Spinal cord (tissue), 10 donors: ENCODE results near the gene HSH2D. TPM values are rescaled to one million over a fixed set of nuclear protein-coding genes. Genes with fewer than 3 reads are reported as not detected.

Experiments
- DNase-seq, 6 donors: peaks; one replicate each; pipeline versions ENCODE4 v3.0.0 to v3.0.0-alpha.2; 2013 to 2015; ENCODE audit warnings: low spot score in 6 of 6, low read depth in 4 of 6
- H3K27ac ChIP-seq: one replicate; pipeline ENCODE4 v1.5.1; 2013; ENCODE audit warnings: low read depth, low read length, control low read depth
- H3K27me3 ChIP-seq: one replicate; pipeline ENCODE4 v1.6.1; 2013; ENCODE audit warnings: low read length; ENCODE audit not compliant: control insufficient read depth, insufficient read depth
- H3K36me3 ChIP-seq: one replicate; pipeline ENCODE4 v1.6.1; 2013; ENCODE audit warnings: low read length; ENCODE audit not compliant: control insufficient read depth, insufficient read depth
- H3K4me1 ChIP-seq: one replicate; pipeline ENCODE4 v1.6.1; 2013; ENCODE audit warnings: low read length; ENCODE audit not compliant: control insufficient read depth, insufficient read depth
- H3K4me3 ChIP-seq: one replicate; pipeline ENCODE4 v1.5.1; 2013; ENCODE audit warnings: low read depth, low read length, control low read depth
- H3K9me3 ChIP-seq: one replicate; pipeline ENCODE4 v1.6.1; 2013; ENCODE audit warnings: low read length; ENCODE audit not compliant: control insufficient read depth, insufficient read depth
- WGBS: methylation state at CpG from one replicate; pipeline ENCODE4 v1.1.5; 2013; ENCODE audit warnings: missing lambda C conversion rate; ENCODE audit not compliant: insufficient coverage; 5-methylcytosine and 5-hydroxymethylcytosine counted together
- polyA plus RNA-seq, 2 donors: library from polyadenylated mRNA; unstranded; fragments of 120-200 nt; gene quantifications; one replicate each; pipeline ENCODE4 v1.2.1, GENCODE V29; 2013; ENCODE audit not compliant: insufficient read length in 2 of 2
- total RNA-seq, 2 donors: library from RNA; depleted of rRNA in 1 of 2; stranded (reverse); fragments of 120-200 nt in 1 of 2; fragments of >200 nt in 1 of 2; gene quantifications; one replicate each; pipeline versions ENCODE4 v1.2.3 to v1.2.4, GENCODE V29; 2013 to 2014
- donor health status: healthy.

Gene HSH2D
- total and polyA plus RNA-seq, 4 donors = 0.11 to 0.79 (median 0.34) TPM

- H3K4me3 ChIP-seq = peak overlapping the region; percentile 78
- 1% methylated on average over 18 of the region's 18 CpGs for WGBS
- peaks cover 23% of the 10 kb centered on the region for H3K4me1 ChIP-seq
- no peak for DNase-seq
- H3K27ac ChIP-seq = no peak overlapping the region
- no peaks in the 10 kb centered on the region for H3K9me3 ChIP-seq
- H3K27me3 ChIP-seq = no peaks in the 10 kb centered on the region
- peaks cover 47% of the 10 kb centered on the region for H3K36me3 ChIP-seq
Observed at GRCh38 chr19:16198370-16198651, 54.8 kb downstream of the HSH2D start.

- Histone ChIP-seq H3K9me3 (no peaks in the 10 kb centered on the region), H3K4me3 (no peak overlapping the region), H3K27me3 (no peaks in the 10 kb centered on the region), H3K27ac (no peak overlapping the region), H3K4me1 (peaks cover 23% of the 10 kb centered on the region), H3K36me3 (peaks cover 49% of the 10 kb centered on the region)
- 93% methylated on average over 6 of the region's 9 CpGs for WGBS
- no peak for DNase-seq
Observed at GRCh38 chr19:16199275-16199932, 55.9 kb downstream of the HSH2D start.

DNA sequence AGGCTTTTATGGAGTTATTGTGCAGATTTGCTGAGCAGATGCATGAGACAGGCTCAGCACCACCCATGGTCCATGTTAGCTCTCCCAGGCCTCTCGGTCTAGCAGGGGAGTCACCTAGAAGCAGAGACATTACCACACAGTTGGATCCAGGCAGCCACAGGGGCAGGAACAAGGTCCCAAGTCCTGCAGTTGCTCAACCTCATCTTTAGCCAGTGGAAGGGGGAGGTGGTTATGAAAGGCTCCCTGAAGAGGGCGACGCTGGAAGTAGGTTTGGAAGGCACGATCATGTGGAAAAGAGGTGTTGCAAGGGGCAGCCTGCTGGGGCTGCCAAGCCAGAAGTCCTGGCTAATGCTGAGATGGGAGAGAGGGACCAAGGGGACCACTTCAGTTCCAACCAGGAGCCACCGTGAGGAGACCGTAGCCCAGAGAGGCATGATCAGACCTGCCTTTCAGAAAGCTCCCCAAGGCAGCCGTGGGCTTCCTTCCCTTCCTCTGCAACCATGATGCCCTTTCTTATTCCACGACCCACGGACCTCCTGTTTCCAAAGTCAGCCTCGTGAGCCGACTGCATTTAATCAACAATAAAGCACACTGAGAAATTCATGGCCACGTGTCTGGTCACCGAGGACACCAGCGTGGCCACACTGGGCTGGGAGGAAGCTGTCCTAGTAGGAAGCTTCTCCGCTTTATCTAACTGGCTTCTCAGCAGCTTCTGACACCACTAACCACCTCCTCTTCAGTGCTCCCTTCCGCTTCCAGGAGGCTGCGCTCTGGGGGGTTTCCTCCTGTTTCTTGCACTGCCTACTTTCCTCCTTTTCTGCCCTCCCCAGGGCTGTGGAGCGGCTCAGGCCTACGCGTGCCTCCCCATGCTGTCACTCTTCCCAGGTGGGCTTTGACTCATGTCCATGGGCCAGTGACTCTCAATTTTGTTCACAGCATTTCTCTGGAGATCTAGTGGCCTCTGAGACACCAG lies 56.8 kb downstream of the HSH2D start:
- no peak for DNase-seq
- peaks cover 53% of the 10 kb centered on the region for H3K36me3 ChIP-seq
- H3K9me3 ChIP-seq = no peaks in the 10 kb centered on the region
- peaks cover 23% of the 10 kb centered on the region for H3K4me1 ChIP-seq
- H3K27ac ChIP-seq = no peak overlapping the region
- no peaks in the 10 kb centered on the region for H3K27me3 ChIP-seq
- H3K4me3 ChIP-seq = no peak overlapping the region
- 88% methylated on average over 20 of the region's 20 CpGs for WGBS

DNA sequence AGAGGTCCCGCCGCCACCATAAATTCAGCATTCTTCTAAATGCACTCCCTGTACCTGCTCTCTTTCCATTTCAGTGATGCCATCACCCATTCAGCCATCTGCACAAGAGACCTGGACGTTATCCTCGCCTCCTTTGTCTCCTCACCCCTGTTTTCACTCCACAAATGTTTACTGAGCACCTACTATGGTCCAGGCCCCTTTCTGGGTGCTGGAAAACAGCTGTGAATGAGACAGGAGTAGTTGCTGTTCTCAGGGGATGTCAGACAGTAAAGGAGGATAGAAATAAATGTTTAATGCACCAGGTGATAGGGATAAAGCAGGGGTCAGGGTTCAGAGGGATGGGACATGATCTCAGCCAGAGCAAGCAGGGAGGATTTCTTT lies 57.5 kb downstream of the HSH2D start:
- no peak for DNase-seq
- H3K4me3 ChIP-seq = no peak overlapping the region
- no peaks in the 10 kb centered on the region for H3K27me3 ChIP-seq
- no peak overlapping the region for H3K27ac ChIP-seq
- WGBS = 100% methylated on average over 2 of the region's 4 CpGs
- H3K4me1 ChIP-seq = peaks cover 26% of the 10 kb centered on the region
- no peaks in the 10 kb centered on the region for H3K9me3 ChIP-seq
- H3K36me3 ChIP-seq = peaks cover 60% of the 10 kb centered on the region

DNA sequence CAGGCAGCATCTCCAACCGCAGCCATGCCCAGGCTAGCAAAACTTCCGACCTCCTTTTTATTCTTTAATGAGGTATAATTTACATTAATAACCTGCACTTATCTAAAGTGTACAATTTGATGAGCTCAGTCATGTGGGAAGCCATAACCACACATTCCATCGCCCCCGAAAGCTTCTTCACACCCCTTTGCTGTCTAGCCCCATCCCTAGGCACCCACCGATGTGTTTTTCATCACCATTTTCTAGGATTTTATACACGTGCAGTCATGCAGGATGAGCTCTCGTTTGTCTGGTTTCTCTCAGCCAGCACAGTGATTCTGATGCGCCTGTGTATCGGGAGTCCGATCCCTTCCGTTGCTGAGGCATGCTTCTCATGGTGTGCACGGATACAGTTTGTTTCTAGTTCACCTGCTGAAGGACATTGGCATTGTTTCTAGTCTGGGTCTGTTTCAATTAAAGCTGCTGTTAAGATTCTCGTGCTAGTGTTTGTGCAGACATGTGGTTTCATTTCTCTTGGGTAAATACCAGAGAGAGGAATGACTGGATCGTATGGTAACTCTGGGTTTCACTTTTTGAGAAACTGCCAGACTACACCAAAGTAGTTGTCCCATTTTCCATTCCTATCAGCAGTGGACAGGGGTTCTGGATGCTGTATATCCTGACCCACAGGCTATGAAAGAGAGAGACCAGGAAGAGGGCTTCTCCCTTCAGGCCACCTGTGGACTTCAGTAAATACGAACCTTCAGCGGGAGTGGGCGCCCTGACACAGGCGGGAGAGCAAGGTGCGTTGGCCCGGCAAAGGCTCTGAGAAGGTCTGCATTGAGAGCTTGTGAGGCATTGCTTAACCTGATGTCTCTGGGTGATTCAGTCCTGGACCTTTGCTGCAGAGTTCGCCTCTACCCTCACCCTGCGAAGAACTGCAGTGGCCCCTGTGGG lies 59.1 kb downstream of the HSH2D start:
- Histone ChIP-seq H3K27ac (no peak overlapping the region), H3K9me3 (no peaks in the 10 kb centered on the region), H3K27me3 (no peaks in the 10 kb centered on the region), H3K36me3 (peaks cover 76% of the 10 kb centered on the region), H3K4me3 (no peak overlapping the region), H3K4me1 (peaks cover 23% of the 10 kb centered on the region)
- WGBS = 88% methylated on average over 16 of the region's 22 CpGs
- no peak for DNase-seq

DNA sequence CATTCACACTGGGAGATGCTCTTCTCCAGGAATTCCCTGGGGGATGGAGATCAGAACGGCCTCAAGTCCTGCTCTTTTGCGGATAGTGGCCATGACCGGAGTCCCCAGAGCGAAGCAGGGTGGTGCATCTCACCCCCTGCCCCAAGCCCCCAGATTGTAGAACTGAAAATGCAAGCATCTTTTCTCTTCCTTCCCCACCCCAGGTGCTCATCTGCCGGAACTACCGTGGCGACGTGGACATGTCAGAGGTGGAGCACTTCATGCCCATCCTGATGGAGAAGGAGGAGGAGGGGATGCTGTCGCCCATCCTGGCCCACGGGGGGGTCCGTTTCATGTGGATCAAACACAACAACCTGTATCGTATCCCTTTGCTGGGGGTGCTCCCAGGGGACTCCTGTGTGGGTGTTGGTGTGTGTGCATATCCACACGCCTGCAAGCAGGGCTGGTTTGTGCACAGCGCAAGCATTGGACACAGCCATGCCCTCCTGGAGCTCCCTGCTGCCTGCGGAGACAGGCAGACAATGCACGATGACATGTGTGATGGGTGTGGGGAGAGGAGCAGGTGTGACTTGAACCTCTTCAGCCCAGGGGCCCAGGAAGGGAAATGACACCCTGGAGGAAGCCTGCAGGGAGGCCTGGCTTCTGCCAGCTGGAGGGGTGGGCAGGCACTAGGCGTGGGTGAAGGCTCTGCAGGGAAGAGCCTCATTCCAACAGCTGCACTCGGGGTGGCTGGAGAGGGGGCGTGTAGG lies 59.9 kb downstream of the HSH2D start:
- no peak overlapping the region for H3K4me3 ChIP-seq
- WGBS = 92% methylated on average over 13 of the region's 19 CpGs
- H3K9me3 ChIP-seq = no peaks in the 10 kb centered on the region
- H3K4me1 ChIP-seq = peaks cover 21% of the 10 kb centered on the region
- DNase-seq = no peak
- no peak overlapping the region for H3K27ac ChIP-seq
- no peaks in the 10 kb centered on the region for H3K27me3 ChIP-seq
- H3K36me3 ChIP-seq = peaks cover 84% of the 10 kb centered on the region

DNA sequence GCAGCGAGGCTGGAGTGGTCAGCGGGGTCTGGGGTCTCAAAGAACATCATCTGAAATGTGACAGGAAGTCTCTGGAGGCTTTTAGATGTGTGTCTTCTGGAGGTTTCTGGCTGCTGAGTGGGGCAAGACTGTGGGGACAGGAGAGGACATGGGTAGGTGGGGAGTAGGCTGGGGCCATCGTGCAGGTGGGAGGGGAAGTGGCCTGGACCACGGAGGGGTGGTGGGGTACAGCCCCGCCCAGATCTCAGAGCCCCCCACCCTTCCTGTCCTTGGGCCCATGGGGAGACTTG lies 60.5 kb downstream of the HSH2D start:
- no peak for DNase-seq
- H3K4me1 ChIP-seq = peaks cover 16% of the 10 kb centered on the region
- no peaks in the 10 kb centered on the region for H3K27me3 ChIP-seq
- 92% methylated on average over 4 of the region's 5 CpGs for WGBS
- H3K36me3 ChIP-seq = peaks cover 90% of the 10 kb centered on the region
- no peaks in the 10 kb centered on the region for H3K9me3 ChIP-seq
- H3K27ac ChIP-seq = no peak overlapping the region
- no peak overlapping the region for H3K4me3 ChIP-seq

- 93% methylated on average over 8 of the region's 11 CpGs for WGBS
- Histone ChIP-seq H3K27ac (no peak overlapping the region), H3K4me3 (no peak overlapping the region), H3K9me3 (no peaks in the 10 kb centered on the region), H3K4me1 (peaks cover 3% of the 10 kb centered on the region), H3K36me3 (peaks cover 84% of the 10 kb centered on the region), H3K27me3 (no peaks in the 10 kb centered on the region)
- no peak for DNase-seq
Observed at GRCh38 chr19:16205205-16206045, 61.9 kb downstream of the HSH2D start.
